Omental fat pad (tissue), 4 donors: ENCODE measurements around the gene GRM7. TPM values are rescaled to one million over a fixed set of nuclear protein-coding genes. Genes with fewer than 3 reads are reported as not detected.

Experiments used
- ATAC-seq: fragments of 150-250 bp; one replicate; pipeline ENCODE4 v1.9.1; 2016; ENCODE audit warnings: mild to moderate bottlenecking, moderate library complexity; ENCODE audit not compliant: low FRiP score
- DNase-seq: peaks from one replicate; pipeline ENCODE4 v3.0.0-alpha.2; 2019; ENCODE audit warnings: low spot score
- CTCF ChIP-seq, 3 donors: fragments of 450-650 bp; IDR thresholded peaks; one replicate each; pipeline ENCODE4 v1.5.1; 2016 to 2017; ENCODE audit warnings: antibody characterized with exemption in 3 of 3, mild to moderate bottlenecking in 3 of 3, moderate library complexity in 2 of 3
- total RNA-seq, 4 donors: library from RNA; depleted of rRNA; stranded (reverse); fragments of >200 nt; gene quantifications; one replicate each; pipeline ENCODE4 v1.1.0, GENCODE V29; 2016

The GRM7 gene
- total RNA-seq, 4 donors from 2014 or later: 0.12 to 0.82 (median 0.28) TPM; not detected in 1

GRCh38 chr3:7264196-7264526 is 403.2 kb downstream of the GRM7 start:
- DNase-seq (no peak), ATAC-seq (no peak)
- no peak for TF ChIP-seq CTCF (IDR thresholded peaks at IDR 0.05)

GRCh38 chr3:7265736-7266135 is 404.8 kb downstream of the GRM7 start:
- no peak for DNase-seq
- ATAC-seq: no peak
- no peak for TF ChIP-seq CTCF (IDR thresholded peaks at IDR 0.05)

GRCh38 chr3:7266551-7266950 is 405.6 kb downstream of the GRM7 start:
- no peak for ATAC-seq
- no peak for TF ChIP-seq CTCF (IDR thresholded peaks at IDR 0.05)
- no peak for DNase-seq

- no peak for ATAC-seq
- TF ChIP-seq CTCF (IDR thresholded peaks at IDR 0.05): no peak
These were observed 409.8 kb downstream of the GRM7 start for GRCh38 chr3:7270731-7271130.

GRCh38 chr3:7271631-7272030 is 410.7 kb downstream of the GRM7 start:
- TF ChIP-seq CTCF (IDR thresholded peaks at IDR 0.05): no peak
- no peak for DNase-seq
- ATAC-seq: no peak

More at GRCh38 chr3:7270731-7271130, 409.8 kb downstream of the GRM7 start:
- DNase-seq: no peak

- no peak for ATAC-seq
- no peak for TF ChIP-seq CTCF (IDR thresholded peaks at IDR 0.05)
- DNase-seq: no peak
These were observed 411.3 kb downstream of the GRM7 start for GRCh38 chr3:7272203-7272602.

GRCh38 chr3:7275396-7275795 is 414.5 kb downstream of the GRM7 start:
- no peak for DNase-seq
- ATAC-seq: no peak
- no peak for TF ChIP-seq CTCF (IDR thresholded peaks at IDR 0.05)
